GM23338 (cell line): ENCODE measurements around the gene EVX2. TPM values are rescaled to one million over a fixed set of nuclear protein-coding genes. Genes with fewer than 3 reads are reported as not detected.

Experiments used
- ATAC-seq: fragments of 200-7000 bp; cut with Tn5 transposase; 3 replicates; pipeline ENCODE4 v1.9.1; 2020
- DNase-seq: peaks from one replicate; pipeline ENCODE4 v3.0.0-alpha.2; 2015; ENCODE audit warnings: low spot score
- H2AFZ ChIP-seq: fragments of 200-600 bp; sonication (generic); 2 replicates; pipeline ENCODE4 v1.8.0; 2016; ENCODE audit warnings: antibody characterized with exemption, mild to moderate bottlenecking, moderate library complexity
- H3F3A ChIP-seq: fragments of 200-600 bp; sonication (generic); replicated peaks from 2 replicates; pipeline ENCODE4 v1.8.0; 2017; ENCODE audit warnings: antibody characterized with exemption, mixed run types, low read depth
- H3K27ac ChIP-seq: fragments of 200-600 bp; sonication (generic); 2 replicates; pipeline ENCODE4 v1.6.1; 2016; ENCODE audit warnings: low read depth
- H3K27me3 ChIP-seq: fragments of 200-600 bp; sonication (generic); 2 replicates; pipeline ENCODE4 v1.8.0; 2016; ENCODE audit warnings: mild to moderate bottlenecking, mixed run types, moderate library complexity; ENCODE audit not compliant: insufficient read depth
- H3K36me3 ChIP-seq: fragments of 200-600 bp; sonication (generic); 2 replicates; pipeline ENCODE4 v1.8.0; 2016; ENCODE audit warnings: mild to moderate bottlenecking; ENCODE audit not compliant: insufficient read depth
- H3K4me1 ChIP-seq: fragments of 200-600 bp; sonication (generic); 2 replicates; pipeline ENCODE4 v1.8.0; 2016; ENCODE audit warnings: mild to moderate bottlenecking, moderate library complexity; ENCODE audit not compliant: insufficient read depth
- H3K4me2 ChIP-seq: fragments of 200-600 bp; sonication (generic); 2 replicates; pipeline ENCODE4 v1.7.1; 2017; ENCODE audit warnings: mixed run types
- H3K4me3 ChIP-seq: fragments of 200-600 bp; sonication (generic); 2 replicates; pipeline ENCODE4 v1.6.1; 2016; ENCODE audit warnings: mixed run types
- H3K79me2 ChIP-seq: fragments of 200-600 bp; sonication (generic); replicated peaks from 2 replicates; pipeline ENCODE4 v1.8.0; 2017; ENCODE audit warnings: mild to moderate bottlenecking; ENCODE audit not compliant: insufficient read depth
- H3K9me2 ChIP-seq: fragments of 200-600 bp; sonication (generic); 2 replicates; pipeline ENCODE4 v1.8.0; 2017; ENCODE audit not compliant: insufficient read depth
- H4K20me1 ChIP-seq: fragments of 200-600 bp; sonication (generic); replicated peaks from 2 replicates; pipeline ENCODE4 v1.8.0; 2017; ENCODE audit warnings: mild to moderate bottlenecking; ENCODE audit not compliant: insufficient read depth
- H3K27ac Mint-ChIP-seq: 2 replicates; pipeline ENCODE4 v1.8.0; 2020; ENCODE audit warnings: inconsistent platforms, mild to moderate bottlenecking, moderate library complexity, mixed read lengths
- H3K27me3 Mint-ChIP-seq: 3 replicates; pipeline ENCODE4 v1.8.0; 2022; ENCODE audit warnings: low read depth, mild to moderate bottlenecking, moderate library complexity, mixed read lengths, inconsistent platforms; ENCODE audit not compliant: insufficient read depth, poor library complexity
- H3K36me3 Mint-ChIP-seq: 3 replicates; pipeline ENCODE4 v1.8.0; 2021; ENCODE audit warnings: low read depth, mild to moderate bottlenecking, inconsistent platforms, moderate library complexity, mixed read lengths
- H3K4me1 Mint-ChIP-seq: 3 replicates; pipeline ENCODE4 v1.8.0; 2020; ENCODE audit warnings: mild to moderate bottlenecking, inconsistent platforms, mixed read lengths
- H3K4me3 Mint-ChIP-seq: 3 replicates; pipeline ENCODE4 v1.8.0; 2021; ENCODE audit warnings: moderate library complexity, mild to moderate bottlenecking, inconsistent platforms, mixed read lengths
- H3K9me3 Mint-ChIP-seq: 3 replicates; pipeline ENCODE4 v1.8.0; 2020; ENCODE audit warnings: moderate library complexity, mild to moderate bottlenecking, inconsistent platforms, mixed read lengths
- CREB1 ChIP-seq: fragments of 250-450 bp; sonication (Bioruptor Pico); IDR thresholded peaks from 2 replicates; pipeline ENCODE4 v1.5.0; 2020; ENCODE audit warnings: low read depth, mild to moderate bottlenecking, moderate library complexity
- EZH2 ChIP-seq: fragments of 200-600 bp; sonication (generic); IDR thresholded peaks from one replicate; pipeline ENCODE4 v1.8.0; 2017; ENCODE audit warnings: antibody characterized with exemption, mild to moderate bottlenecking, low read depth; ENCODE audit not compliant: unreplicated experiment
- STAT1 ChIP-seq: IDR thresholded peaks from one replicate; pipeline ENCODE4 v1.6.1; 2016; ENCODE audit warnings: antibody characterized with exemption; ENCODE audit not compliant: unreplicated experiment
- polyA plus RNA-seq: library from polyadenylated mRNA; unstranded; fragments of >200 nt; fragmentation: Nextera tagmentation; extraction: Ambion mirVana; gene quantifications from 2 replicates; pipeline ENCODE4 v1.2.1, GENCODE V29; 2016
- total RNA-seq: library from RNA; depleted of rRNA; stranded (reverse); fragments of >200 nt; shearing (Covaris generic); gene quantifications from 2 replicates; pipeline ENCODE4 v1.2.3, GENCODE V29; 2014
- TF ChIP-seq, protein P1 (sequence below): fragments of 250-450 bp; sonication (Bioruptor Pico); IDR thresholded peaks from 2 replicates; pipeline ENCODE4 v1.5.0; 2020; ENCODE audit warnings: mild to moderate bottlenecking, moderate library complexity

The EVX2 gene
- total and polyA plus RNA-seq, 2 experiments from 2014 or later, result 0.03 TPM; not detected in 1

GRCh38 chr2:176079831-176080539, 3.8 kb downstream of the EVX2 start (continued):
- TF ChIP-seq, protein P1, sequence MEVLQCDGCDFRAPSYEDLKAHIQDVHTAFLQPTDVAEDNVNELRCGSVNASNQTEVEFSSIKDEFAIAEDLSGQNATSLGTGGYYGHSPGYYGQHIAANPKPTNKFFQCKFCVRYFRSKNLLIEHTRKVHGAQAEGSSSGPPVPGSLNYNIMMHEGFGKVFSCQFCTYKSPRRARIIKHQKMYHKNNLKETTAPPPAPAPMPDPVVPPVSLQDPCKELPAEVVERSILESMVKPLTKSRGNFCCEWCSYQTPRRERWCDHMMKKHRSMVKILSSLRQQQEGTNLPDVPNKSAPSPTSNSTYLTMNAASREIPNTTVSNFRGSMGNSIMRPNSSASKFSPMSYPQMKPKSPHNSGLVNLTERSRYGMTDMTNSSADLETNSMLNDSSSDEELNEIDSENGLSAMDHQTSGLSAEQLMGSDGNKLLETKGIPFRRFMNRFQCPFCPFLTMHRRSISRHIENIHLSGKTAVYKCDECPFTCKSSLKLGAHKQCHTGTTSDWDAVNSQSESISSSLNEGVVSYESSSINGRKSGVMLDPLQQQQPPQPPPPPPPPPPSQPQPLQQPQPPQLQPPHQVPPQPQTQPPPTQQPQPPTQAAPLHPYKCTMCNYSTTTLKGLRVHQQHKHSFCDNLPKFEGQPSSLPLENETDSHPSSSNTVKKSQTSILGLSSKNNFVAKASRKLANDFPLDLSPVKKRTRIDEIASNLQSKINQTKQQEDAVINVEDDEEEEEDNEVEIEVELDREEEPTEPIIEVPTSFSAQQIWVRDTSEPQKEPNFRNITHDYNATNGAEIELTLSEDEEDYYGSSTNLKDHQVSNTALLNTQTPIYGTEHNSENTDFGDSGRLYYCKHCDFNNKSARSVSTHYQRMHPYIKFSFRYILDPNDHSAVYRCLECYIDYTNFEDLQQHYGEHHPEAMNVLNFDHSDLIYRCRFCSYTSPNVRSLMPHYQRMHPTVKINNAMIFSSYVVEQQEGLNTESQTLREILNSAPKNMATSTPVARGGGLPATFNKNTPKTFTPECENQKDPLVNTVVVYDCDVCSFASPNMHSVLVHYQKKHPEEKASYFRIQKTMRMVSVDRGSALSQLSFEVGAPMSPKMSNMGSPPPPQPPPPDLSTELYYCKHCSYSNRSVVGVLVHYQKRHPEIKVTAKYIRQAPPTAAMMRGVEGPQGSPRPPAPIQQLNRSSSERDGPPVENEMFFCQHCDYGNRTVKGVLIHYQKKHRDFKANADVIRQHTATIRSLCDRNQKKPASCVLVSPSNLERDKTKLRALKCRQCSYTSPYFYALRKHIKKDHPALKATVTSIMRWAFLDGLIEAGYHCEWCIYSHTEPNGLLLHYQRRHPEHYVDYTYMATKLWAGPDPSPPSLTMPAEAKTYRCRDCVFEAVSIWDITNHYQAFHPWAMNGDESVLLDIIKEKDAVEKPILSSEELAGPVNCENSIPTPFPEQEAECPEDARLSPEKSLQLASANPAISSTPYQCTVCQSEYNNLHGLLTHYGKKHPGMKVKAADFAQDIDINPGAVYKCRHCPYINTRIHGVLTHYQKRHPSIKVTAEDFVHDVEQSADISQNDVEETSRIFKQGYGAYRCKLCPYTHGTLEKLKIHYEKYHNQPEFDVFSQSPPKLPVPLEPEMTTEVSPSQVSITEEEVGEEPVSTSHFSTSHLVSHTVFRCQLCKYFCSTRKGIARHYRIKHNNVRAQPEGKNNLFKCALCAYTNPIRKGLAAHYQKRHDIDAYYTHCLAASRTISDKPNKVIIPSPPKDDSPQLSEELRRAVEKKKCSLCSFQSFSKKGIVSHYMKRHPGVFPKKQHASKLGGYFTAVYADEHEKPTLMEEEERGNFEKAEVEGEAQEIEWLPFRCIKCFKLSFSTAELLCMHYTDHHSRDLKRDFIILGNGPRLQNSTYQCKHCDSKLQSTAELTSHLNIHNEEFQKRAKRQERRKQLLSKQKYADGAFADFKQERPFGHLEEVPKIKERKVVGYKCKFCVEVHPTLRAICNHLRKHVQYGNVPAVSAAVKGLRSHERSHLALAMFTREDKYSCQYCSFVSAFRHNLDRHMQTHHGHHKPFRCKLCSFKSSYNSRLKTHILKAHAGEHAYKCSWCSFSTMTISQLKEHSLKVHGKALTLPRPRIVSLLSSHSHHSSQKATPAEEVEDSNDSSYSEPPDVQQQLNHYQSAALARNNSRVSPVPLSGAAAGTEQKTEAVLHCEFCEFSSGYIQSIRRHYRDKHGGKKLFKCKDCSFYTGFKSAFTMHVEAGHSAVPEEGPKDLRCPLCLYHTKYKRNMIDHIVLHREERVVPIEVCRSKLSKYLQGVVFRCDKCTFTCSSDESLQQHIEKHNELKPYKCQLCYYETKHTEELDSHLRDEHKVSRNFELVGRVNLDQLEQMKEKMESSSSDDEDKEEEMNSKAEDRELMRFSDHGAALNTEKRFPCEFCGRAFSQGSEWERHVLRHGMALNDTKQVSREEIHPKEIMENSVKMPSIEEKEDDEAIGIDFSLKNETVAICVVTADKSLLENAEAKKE, result no peak
- peak; percentile 72 for TF ChIP-seq CREB1 (CRISPR knock-in tag)

GRCh38 chr2:176079285-176079830, 4.4 kb downstream of the EVX2 start:
- Histone ChIP-seq H3K36me3 (no peaks in the 10 kb centered on the region), H2AFZ (peak overlapping the region; percentile 98), H3K27me3 (peaks cover 98% of the 10 kb centered on the region), H3K27ac (no peak overlapping the region), H3F3A (peaks cover 32% of the 10 kb centered on the region), H3K4me3 (peak overlapping the region; percentile 58), H3K4me2 (peak overlapping the region; percentile 91), H3K4me1 (peaks cover 37% of the 10 kb centered on the region), H3K79me2 (no peaks in the 10 kb centered on the region), H4K20me1 (peaks cover 49% of the 10 kb centered on the region), H3K9me2 (no peaks in the 10 kb centered on the region)
- peaks cover 4% of the 10 kb centered on the region; the same call in 1 of the 3 replicates for H3K36me3 Mint-ChIP-seq
- ATAC-seq (peak; percentile 31), DNase-seq (peak; percentile 70)
- no peak overlapping the region for H3K27ac Mint-ChIP-seq
- TF ChIP-seq EZH2, result peak; percentile 84
- no peak for TF ChIP-seq STAT1
- peaks cover 9% of the 10 kb centered on the region; the same call in 2 of the 3 replicates for H3K9me3 Mint-ChIP-seq
- H3K27me3 Mint-ChIP-seq, result peaks cover 96% of the 10 kb centered on the region
- H3K4me1 Mint-ChIP-seq, result peaks cover 38% of the 10 kb centered on the region
- H3K4me3 Mint-ChIP-seq, result peak overlapping the region; percentile 68
